Endothelial cell of umbilical vein (primary cell): ENCODE results near the gene MCTP1. TPM values are rescaled to one million over a fixed set of nuclear protein-coding genes. Genes with fewer than 3 reads are reported as not detected.

ENCODE experiments used
- BruUV-seq: library from RNA; stranded (reverse); fragments of 400-500 nt; replicated peaks from 2 replicates; lab custom pipeline; 2021; lab: Mats Ljungman, UMichigan
- CTCF ChIA-PET: fragments of 300-600, 350-600 bp; sonication (Branson Sonifier 250); formaldehyde crosslinking; loops from one replicate; lab custom pipeline; 2021; ENCODE audit warnings: antibody characterized with exemption, inconsistent platforms; lab: Charles Lee
- POLR2A ChIA-PET: fragments of 300-600, 350-600 bp; sonication (Branson Sonifier 250); formaldehyde crosslinking; loops from one replicate; lab custom pipeline; 2021; ENCODE audit warnings: antibody characterized with exemption, inconsistent platforms; lab: Charles Lee
- DNase-seq: peaks from one replicate; pipeline ENCODE4 v3.0.0-alpha.2; 2011; ENCODE audit warnings: low read depth, low spot score
- FAIRE-seq: peaks from 2 replicates; lab custom pipeline; 2011; peaks lifted over from hg19 to GRCh38; lab: Jason Lieb, UNC
- H2AFZ ChIP-seq: 2 replicates; pipeline ENCODE4 v1.6.0; 2012; ENCODE audit warnings: low read depth, low read length, control low read depth, inconsistent platforms
- H3K27ac ChIP-seq: 2 replicates; pipeline ENCODE4 v1.5.1; 2011; ENCODE audit warnings: low read depth, mild to moderate bottlenecking, control low read depth, low read length, moderate library complexity; ENCODE audit not compliant: insufficient read depth
- H3K27me3 ChIP-seq, 2 experiments: 2 replicates each; pipeline versions ENCODE4 v1.6.0 to v1.6.1; 2011; ENCODE audit warnings: low read length in 2 of 2, mixed read lengths in 1 of 2; ENCODE audit not compliant: control insufficient read depth in 2 of 2, insufficient read depth in 2 of 2
- H3K36me3 ChIP-seq, 2 experiments: 2 replicates in 1 of 2; 3 replicates in 1 of 2; pipeline ENCODE4 v1.5.1; 2011; ENCODE audit warnings: low read length in 2 of 2, mild to moderate bottlenecking in 1 of 2, moderate library complexity in 1 of 2; ENCODE audit not compliant: control insufficient read depth in 2 of 2, insufficient read depth in 2 of 2; ENCODE audit errors: extremely low read depth in 1 of 2
- H3K4me1 ChIP-seq: 3 replicates; pipeline ENCODE4 v1.5.1; 2011; ENCODE audit warnings: mild to moderate bottlenecking, low read length; ENCODE audit not compliant: control insufficient read depth, insufficient read depth; ENCODE audit errors: extremely low read depth
- H3K4me2 ChIP-seq: 2 replicates; pipeline ENCODE4 v1.6.1; 2011; ENCODE audit warnings: low read length, control low read depth, mixed read lengths; ENCODE audit not compliant: insufficient read depth
- H3K4me3 ChIP-seq, 3 experiments: fragments of 200-600 bp in 1 of 3; sonication (generic), shearing (Covaris generic) in 1 of 3; replicated peaks in 1 of 3; 2 replicates each; pipeline ENCODE4 v1.5.1; 2011 to 2016; ENCODE audit warnings: control low read depth in 3 of 3, low read length in 3 of 3, mild to moderate bottlenecking in 2 of 3, inconsistent platforms in 1 of 3, low read depth in 1 of 3, moderate library complexity in 1 of 3; ENCODE audit not compliant: insufficient read depth in 1 of 3
- H3K79me2 ChIP-seq: 2 replicates; pipeline ENCODE4 v1.6.0; 2012; ENCODE audit warnings: low read length, inconsistent platforms; ENCODE audit not compliant: control insufficient read depth, insufficient read depth
- H3K9ac ChIP-seq: replicated peaks from 2 replicates; pipeline ENCODE3; 2011; ENCODE audit warnings: low read length, control low read depth; ENCODE audit not compliant: insufficient read depth; ENCODE audit errors: extremely low read depth
- H3K9me1 ChIP-seq: replicated peaks from 3 replicates; pipeline ENCODE4 v1.6.0; 2011; ENCODE audit warnings: mild to moderate bottlenecking, low read length; ENCODE audit not compliant: control insufficient read depth, insufficient read depth; ENCODE audit errors: extremely low read depth
- H3K9me3 ChIP-seq: replicated peaks from 2 replicates; pipeline ENCODE4 v1.5.1; 2012; ENCODE audit warnings: low read length, inconsistent platforms; ENCODE audit not compliant: control insufficient read depth, insufficient read depth
- H4K20me1 ChIP-seq: replicated peaks from 2 replicates; pipeline ENCODE3; 2011; ENCODE audit warnings: mild to moderate bottlenecking, low read length; ENCODE audit not compliant: control insufficient read depth, insufficient read depth; ENCODE audit errors: extremely low read depth
- CTCF ChIP-seq, 2 donors: IDR thresholded peaks; 1 replicate in 1 of 2; 2 replicates in 1 of 2; pipeline ENCODE4 v1.5.1; 2011; ENCODE audit warnings: low read length in 2 of 2, mild to moderate bottlenecking in 2 of 2, moderate library complexity in 2 of 2, control low read depth in 1 of 2, inconsistent platforms in 1 of 2, low read depth in 1 of 2; ENCODE audit not compliant: insufficient read depth in 1 of 2; ENCODE audit errors: extremely low read depth in 1 of 2
- EZH2 ChIP-seq: IDR thresholded peaks from 2 replicates; pipeline ENCODE4 v1.6.1; 2012; ENCODE audit warnings: borderline replicate concordance, low read depth, mild to moderate bottlenecking, moderate library complexity, low read length, inconsistent platforms; ENCODE audit not compliant: severe bottlenecking
- FOS ChIP-seq: IDR thresholded peaks from 2 replicates; pipeline ENCODE4 v1.6.1; 2011; ENCODE audit warnings: mild to moderate bottlenecking, low read length, moderate library complexity, borderline replicate concordance; ENCODE audit not compliant: insufficient read depth
- GATA2 ChIP-seq: IDR thresholded peaks from 2 replicates; pipeline ENCODE4 v1.7.0; 2011; ENCODE audit warnings: low read depth, mild to moderate bottlenecking, moderate library complexity, mixed read lengths, low read length; ENCODE audit not compliant: insufficient read length, insufficient read depth
- JUN ChIP-seq: IDR thresholded peaks from 2 replicates; pipeline ENCODE4 v1.6.1; 2011; ENCODE audit warnings: borderline replicate concordance, low read depth; ENCODE audit not compliant: insufficient read length, insufficient read depth
- MAX ChIP-seq: IDR thresholded peaks from 2 replicates; pipeline ENCODE4 v1.6.1; 2011; ENCODE audit not compliant: insufficient read depth, insufficient read length
- MYC ChIP-seq: IDR thresholded peaks from one replicate; pipeline ENCODE4 v1.6.1; 2011; ENCODE audit warnings: mild to moderate bottlenecking, low read depth, low read length
- POLR2A ChIP-seq: IDR thresholded peaks from 2 replicates; pipeline ENCODE4 v1.6.1; 2012; ENCODE audit warnings: low read depth, mild to moderate bottlenecking, control low read depth, low read length
- POLR2AphosphoS5 ChIP-seq: IDR thresholded peaks from 2 replicates; pipeline ENCODE4 v1.6.1; 2012; ENCODE audit warnings: low read depth, mild to moderate bottlenecking, control low read depth, low read length, moderate library complexity; ENCODE audit not compliant: insufficient read depth
- dilution Hi-C: fragments of 300-500 bp; cut with MboI; formaldehyde crosslinking; loops from one replicate; pipeline ENCODE4 v1.15.0; 2019; ENCODE audit warnings: low sequenced_read_pairs; ENCODE audit not compliant: extremely low pct_ligation_motif_present
- intact Hi-C: fragments of 100-400 bp; cut with micrococcal nuclease; formaldehyde crosslinking; loops from one replicate; pipeline ENCODE4 v1.10.0; 2022
- polyA plus RNA-seq, 4 experiments: library from polyadenylated mRNA; depleted of rRNA in 3 of 4; stranded (reverse) in 3 of 4; unstranded in 1 of 4; fragments of >200 nt; gene quantifications; 2 replicates each; pipeline versions ENCODE4 v1.2.1 to v1.2.3, GENCODE V29; 2011 to 2012; ENCODE audit warnings: missing spikeins in 1 of 4
- total RNA-seq: library from RNA; stranded (reverse); gene quantifications from 2 replicates; pipeline ENCODE4 v1.2.3, GENCODE V29; 2021

The MCTP1 gene
- total and polyA plus RNA-seq, 2 donors (not counting 3 experiments of a cell fraction or from before 2014, with no cell fraction given), result 79.3 to 203 TPM

GRCh38 chr5:94778299-94778698 is 506.6 kb downstream of the MCTP1 start:
- no peaks in the 10 kb centered on the region for H3K27me3 ChIP-seq
- no peak overlapping the region for H3K9ac ChIP-seq
- H3K4me3 ChIP-seq, result no peak overlapping the region
- no peaks in the 10 kb centered on the region for H3K36me3 ChIP-seq
- H3K79me2 ChIP-seq, result no peaks in the 10 kb centered on the region
- dilution Hi-C loops, result no loop called here
- DNase-seq (no peak), FAIRE-seq (no peak)
- CTCF ChIA-PET, result no interaction called here
- BruUV-seq, result no TSS peak
- no peaks in the 10 kb centered on the region for H3K9me3 ChIP-seq
- POLR2A ChIA-PET, result no interaction called here
- TF ChIP-seq GATA2 (no peak), MAX (no peak), POLR2A (no peak), JUN (no peak), EZH2 (no peak), FOS (no peak), MYC (no peak), POLR2AphosphoS5 (no peak), CTCF (IDR thresholded peaks at IDR 0.05; ENCODE audit: extremely low read depth in 1 of 2, insufficient read depth in 1 of 2, low read depth in 1 of 2, low read length in 2 of 2) (no peak)
- no peaks in the 10 kb centered on the region for H3K4me1 ChIP-seq
- no peak overlapping the region for H2AFZ ChIP-seq
- H3K9me1 ChIP-seq, result no peaks in the 10 kb centered on the region
- no peak overlapping the region for H3K4me2 ChIP-seq
- intact Hi-C loops, result no loop called here
- no peaks in the 10 kb centered on the region for H4K20me1 ChIP-seq
- H3K27ac ChIP-seq, result no peak overlapping the region
